GM21381 (cell line): ENCODE data around the gene KLHL21.

ENCODE experiments used
- ATAC-seq: cut with Tn5 transposase; IDR thresholded peaks from one replicate; pipeline ENCODE4 v1.9.1; 2021; ENCODE audit warnings: mild to moderate bottlenecking, moderate library complexity; ENCODE audit not compliant: unreplicated experiment

KLHL21 gene

DNA sequence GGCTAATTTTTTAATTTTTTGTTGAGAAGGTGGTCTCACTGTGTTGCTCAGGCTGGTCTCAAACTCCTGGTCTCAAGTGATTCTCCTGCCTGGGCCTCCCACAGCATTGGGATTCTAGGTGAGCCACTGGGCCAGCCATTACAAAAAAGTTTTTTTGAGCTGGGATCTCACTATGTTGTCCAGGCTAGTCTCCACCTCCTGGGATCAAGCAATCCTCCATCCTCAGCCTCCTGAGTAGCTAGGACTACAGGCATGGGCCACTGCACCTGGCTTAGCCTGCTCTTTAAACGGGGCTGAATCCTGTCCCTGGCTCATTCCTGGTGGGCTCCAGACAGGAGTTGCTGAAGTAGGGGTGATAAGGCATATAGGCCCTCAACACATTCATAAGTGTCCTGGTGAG is 45.1 kb downstream of the KLHL21 start:
- no peak for ATAC-seq

DNA sequence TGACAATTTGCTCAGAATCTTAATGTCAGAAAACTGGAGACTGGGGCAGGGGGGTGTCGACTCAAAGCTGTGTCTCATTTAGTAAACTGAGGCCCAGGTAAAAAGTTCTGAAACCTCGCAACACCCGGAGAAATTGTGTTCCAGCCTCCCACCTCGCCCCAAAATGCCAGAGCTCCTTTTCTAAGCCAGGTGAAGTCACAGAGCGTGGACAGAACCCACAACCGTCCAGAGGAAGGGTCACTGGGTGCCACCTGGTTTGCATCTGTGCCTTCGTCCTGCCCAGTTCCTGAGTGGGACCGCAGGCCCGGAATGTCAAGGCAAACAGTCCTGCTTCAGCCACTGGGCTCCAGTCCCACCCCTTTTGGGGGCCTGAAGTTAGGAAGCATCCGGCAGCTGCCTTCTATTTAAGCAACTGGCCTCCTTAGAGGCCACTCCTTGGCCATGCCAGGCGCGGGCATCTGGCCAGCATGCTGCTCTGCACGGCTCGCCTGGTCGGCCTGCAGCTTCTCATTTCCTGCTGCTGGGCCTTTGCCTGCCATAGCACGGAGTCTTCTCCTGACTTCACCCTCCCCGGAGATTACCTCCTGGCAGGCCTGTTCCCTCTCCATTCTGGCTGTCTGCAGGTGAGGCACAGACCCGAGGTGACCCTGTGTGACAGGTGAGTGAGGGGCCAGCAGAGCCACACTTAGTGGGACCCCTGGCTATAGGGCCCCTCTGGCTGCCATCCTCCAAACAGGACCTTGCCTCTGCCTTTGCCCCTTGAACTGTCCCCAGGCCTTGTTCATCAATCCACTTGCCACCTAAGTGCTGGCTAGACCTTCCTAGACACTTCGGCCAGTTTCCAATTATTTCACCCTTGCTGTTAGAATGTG is 47.5 kb downstream of the KLHL21 start, which contains the start of gene TAS1R1:
TSS of gene TAS1R1 (plus strand) at position 401 of the 872 bp plus-strand sequence. CDS start at position 468, 67 bp downstream.
- ATAC-seq = no peak

GRCh38 chr1:6554031-6554906 is 48.4 kb downstream of the KLHL21 start, which contains the start of gene NOL9:
Gene NOL9 (minus strand): TSS chr1:6554513. CDS start chr1:6554502, 11 bp downstream.
- peak; percentile 92 for ATAC-seq

- no peak for ATAC-seq
Measured at GRCh38 chr1:6547301-6547700, 55.4 kb downstream of the KLHL21 start.

DNA sequence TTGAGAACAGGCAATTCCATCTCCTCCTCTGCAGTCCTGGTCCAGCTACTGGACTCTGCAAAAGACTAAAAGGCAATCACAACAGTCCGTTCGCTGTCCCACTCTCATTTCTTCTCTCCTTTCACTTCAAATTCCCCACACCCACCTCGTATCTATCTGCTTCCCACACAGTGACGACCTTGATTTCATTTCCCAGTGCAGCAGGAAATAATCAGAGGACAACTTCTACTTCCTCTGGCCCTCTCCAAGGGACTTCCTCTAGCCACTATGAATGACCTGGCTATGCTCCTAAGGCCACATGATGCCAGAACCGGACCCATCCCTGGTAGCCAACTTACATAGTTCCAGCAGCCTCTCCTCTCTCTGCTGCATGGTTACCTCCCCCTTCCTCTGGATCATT is 56.3 kb downstream of the KLHL21 start:
- ATAC-seq = no peak

- ATAC-seq = no peak
Measured at GRCh38 chr1:6545276-6546112, 57.2 kb downstream of the KLHL21 start.

DNA sequence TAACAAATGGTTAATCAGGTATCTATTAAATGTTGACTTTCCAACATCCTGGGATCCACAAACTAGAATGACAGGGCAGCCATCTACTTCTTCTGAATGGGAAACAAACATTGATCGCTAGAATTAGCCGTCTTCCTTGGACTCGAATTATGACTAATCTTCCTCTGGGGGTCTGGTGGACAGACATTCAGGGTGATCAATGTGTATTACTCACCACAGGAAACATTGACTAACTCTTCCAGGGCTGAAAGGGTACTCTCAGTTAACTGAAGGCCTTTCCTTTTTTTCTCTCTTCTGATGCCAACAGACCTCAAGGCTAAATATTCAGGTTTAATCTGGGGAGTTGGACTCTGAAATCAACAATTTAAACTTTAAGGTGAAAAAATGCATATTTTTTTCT is 57.8 kb downstream of the KLHL21 start:
- no peak for ATAC-seq
